Endothelial cell of umbilical vein (primary cell): ENCODE results near the gene MRPL27. TPM values are rescaled to one million over a fixed set of nuclear protein-coding genes. Genes with fewer than 3 reads are reported as not detected.
A peak's percentile ranks its signal among the peaks of the same experiment; 100 is the strongest.

Source experiments
- BruUV-seq: library from RNA; stranded (reverse); fragments of 400-500 nt; replicated peaks from 2 replicates; lab custom pipeline; 2021; lab: Mats Ljungman, UMichigan
- CTCF ChIA-PET: fragments of 300-600, 350-600 bp; sonication (Branson Sonifier 250); formaldehyde crosslinking; loops from one replicate; lab custom pipeline; 2021; ENCODE audit warnings: antibody characterized with exemption, inconsistent platforms; lab: Charles Lee
- POLR2A ChIA-PET: fragments of 300-600, 350-600 bp; sonication (Branson Sonifier 250); formaldehyde crosslinking; loops from one replicate; lab custom pipeline; 2021; ENCODE audit warnings: antibody characterized with exemption, inconsistent platforms; lab: Charles Lee
- DNase-seq: peaks from one replicate; pipeline ENCODE4 v3.0.0-alpha.2; 2011; ENCODE audit warnings: low read depth, low spot score
- FAIRE-seq: peaks from 2 replicates; lab custom pipeline; 2011; peaks lifted over from hg19 to GRCh38; lab: Jason Lieb, UNC
- H2AFZ ChIP-seq: 2 replicates; pipeline ENCODE4 v1.6.0; 2012; ENCODE audit warnings: low read depth, low read length, control low read depth, inconsistent platforms
- H3K27ac ChIP-seq: 2 replicates; pipeline ENCODE4 v1.5.1; 2011; ENCODE audit warnings: low read depth, mild to moderate bottlenecking, control low read depth, low read length, moderate library complexity; ENCODE audit not compliant: insufficient read depth
- H3K27me3 ChIP-seq, 2 experiments: 2 replicates each; pipeline versions ENCODE4 v1.6.0 to v1.6.1; 2011; ENCODE audit warnings: low read length in 2 of 2, mixed read lengths in 1 of 2; ENCODE audit not compliant: control insufficient read depth in 2 of 2, insufficient read depth in 2 of 2
- H3K36me3 ChIP-seq, 2 experiments: 2 replicates in 1 of 2; 3 replicates in 1 of 2; pipeline ENCODE4 v1.5.1; 2011; ENCODE audit warnings: low read length in 2 of 2, mild to moderate bottlenecking in 1 of 2, moderate library complexity in 1 of 2; ENCODE audit not compliant: control insufficient read depth in 2 of 2, insufficient read depth in 2 of 2; ENCODE audit errors: extremely low read depth in 1 of 2
- H3K4me1 ChIP-seq: 3 replicates; pipeline ENCODE4 v1.5.1; 2011; ENCODE audit warnings: mild to moderate bottlenecking, low read length; ENCODE audit not compliant: control insufficient read depth, insufficient read depth; ENCODE audit errors: extremely low read depth
- H3K4me2 ChIP-seq: 2 replicates; pipeline ENCODE4 v1.6.1; 2011; ENCODE audit warnings: low read length, control low read depth, mixed read lengths; ENCODE audit not compliant: insufficient read depth
- H3K4me3 ChIP-seq, 3 experiments: fragments of 200-600 bp in 1 of 3; sonication (generic), shearing (Covaris generic) in 1 of 3; replicated peaks in 1 of 3; 2 replicates each; pipeline ENCODE4 v1.5.1; 2011 to 2016; ENCODE audit warnings: control low read depth in 3 of 3, low read length in 3 of 3, mild to moderate bottlenecking in 2 of 3, inconsistent platforms in 1 of 3, low read depth in 1 of 3, moderate library complexity in 1 of 3; ENCODE audit not compliant: insufficient read depth in 1 of 3
- H3K79me2 ChIP-seq: 2 replicates; pipeline ENCODE4 v1.6.0; 2012; ENCODE audit warnings: low read length, inconsistent platforms; ENCODE audit not compliant: control insufficient read depth, insufficient read depth
- H3K9ac ChIP-seq: replicated peaks from 2 replicates; pipeline ENCODE3; 2011; ENCODE audit warnings: low read length, control low read depth; ENCODE audit not compliant: insufficient read depth; ENCODE audit errors: extremely low read depth
- H3K9me1 ChIP-seq: replicated peaks from 3 replicates; pipeline ENCODE4 v1.6.0; 2011; ENCODE audit warnings: mild to moderate bottlenecking, low read length; ENCODE audit not compliant: control insufficient read depth, insufficient read depth; ENCODE audit errors: extremely low read depth
- H3K9me3 ChIP-seq: replicated peaks from 2 replicates; pipeline ENCODE4 v1.5.1; 2012; ENCODE audit warnings: low read length, inconsistent platforms; ENCODE audit not compliant: control insufficient read depth, insufficient read depth
- H4K20me1 ChIP-seq: replicated peaks from 2 replicates; pipeline ENCODE3; 2011; ENCODE audit warnings: mild to moderate bottlenecking, low read length; ENCODE audit not compliant: control insufficient read depth, insufficient read depth; ENCODE audit errors: extremely low read depth
- EZH2 ChIP-seq: IDR thresholded peaks from 2 replicates; pipeline ENCODE4 v1.6.1; 2012; ENCODE audit warnings: borderline replicate concordance, low read depth, mild to moderate bottlenecking, moderate library complexity, low read length, inconsistent platforms; ENCODE audit not compliant: severe bottlenecking
- FOS ChIP-seq: IDR thresholded peaks from 2 replicates; pipeline ENCODE4 v1.6.1; 2011; ENCODE audit warnings: mild to moderate bottlenecking, low read length, moderate library complexity, borderline replicate concordance; ENCODE audit not compliant: insufficient read depth
- GATA2 ChIP-seq: IDR thresholded peaks from 2 replicates; pipeline ENCODE4 v1.7.0; 2011; ENCODE audit warnings: low read depth, mild to moderate bottlenecking, moderate library complexity, mixed read lengths, low read length; ENCODE audit not compliant: insufficient read length, insufficient read depth
- JUN ChIP-seq: IDR thresholded peaks from 2 replicates; pipeline ENCODE4 v1.6.1; 2011; ENCODE audit warnings: borderline replicate concordance, low read depth; ENCODE audit not compliant: insufficient read length, insufficient read depth
- MYC ChIP-seq: IDR thresholded peaks from one replicate; pipeline ENCODE4 v1.6.1; 2011; ENCODE audit warnings: mild to moderate bottlenecking, low read depth, low read length
- POLR2A ChIP-seq: IDR thresholded peaks from 2 replicates; pipeline ENCODE4 v1.6.1; 2012; ENCODE audit warnings: low read depth, mild to moderate bottlenecking, control low read depth, low read length
- POLR2AphosphoS5 ChIP-seq: IDR thresholded peaks from 2 replicates; pipeline ENCODE4 v1.6.1; 2012; ENCODE audit warnings: low read depth, mild to moderate bottlenecking, control low read depth, low read length, moderate library complexity; ENCODE audit not compliant: insufficient read depth
- dilution Hi-C: fragments of 300-500 bp; cut with MboI; formaldehyde crosslinking; loops from one replicate; pipeline ENCODE4 v1.15.0; 2019; ENCODE audit warnings: low sequenced_read_pairs; ENCODE audit not compliant: extremely low pct_ligation_motif_present
- intact Hi-C: fragments of 100-400 bp; cut with micrococcal nuclease; formaldehyde crosslinking; loops from one replicate; pipeline ENCODE4 v1.10.0; 2022
- polyA plus RNA-seq, 4 experiments: library from polyadenylated mRNA; depleted of rRNA in 3 of 4; stranded (reverse) in 3 of 4; unstranded in 1 of 4; fragments of >200 nt; gene quantifications; 2 replicates each; pipeline versions ENCODE4 v1.2.1 to v1.2.3, GENCODE V29; 2011 to 2012; ENCODE audit warnings: missing spikeins in 1 of 4
- total RNA-seq: library from RNA; stranded (reverse); gene quantifications from 2 replicates; pipeline ENCODE4 v1.2.3, GENCODE V29; 2021
- TF ChIP-seq, protein P1 (sequence below): IDR thresholded peaks from 2 replicates; pipeline ENCODE4 v1.6.1; 2011; ENCODE audit not compliant: insufficient read depth, insufficient read length
- TF ChIP-seq, protein P2 (sequence below), 2 donors: IDR thresholded peaks; 1 replicate in 1 of 2; 2 replicates in 1 of 2; pipeline ENCODE4 v1.5.1; 2011; ENCODE audit warnings: low read length in 2 of 2, mild to moderate bottlenecking in 2 of 2, moderate library complexity in 2 of 2, control low read depth in 1 of 2, inconsistent platforms in 1 of 2, low read depth in 1 of 2; ENCODE audit not compliant: insufficient read depth in 1 of 2; ENCODE audit errors: extremely low read depth in 1 of 2

MRPL27 gene
- total and polyA plus RNA-seq, 2 donors (not counting 3 experiments of a cell fraction or from before 2014, with no cell fraction given), result 76.2 to 158 TPM

DNA sequence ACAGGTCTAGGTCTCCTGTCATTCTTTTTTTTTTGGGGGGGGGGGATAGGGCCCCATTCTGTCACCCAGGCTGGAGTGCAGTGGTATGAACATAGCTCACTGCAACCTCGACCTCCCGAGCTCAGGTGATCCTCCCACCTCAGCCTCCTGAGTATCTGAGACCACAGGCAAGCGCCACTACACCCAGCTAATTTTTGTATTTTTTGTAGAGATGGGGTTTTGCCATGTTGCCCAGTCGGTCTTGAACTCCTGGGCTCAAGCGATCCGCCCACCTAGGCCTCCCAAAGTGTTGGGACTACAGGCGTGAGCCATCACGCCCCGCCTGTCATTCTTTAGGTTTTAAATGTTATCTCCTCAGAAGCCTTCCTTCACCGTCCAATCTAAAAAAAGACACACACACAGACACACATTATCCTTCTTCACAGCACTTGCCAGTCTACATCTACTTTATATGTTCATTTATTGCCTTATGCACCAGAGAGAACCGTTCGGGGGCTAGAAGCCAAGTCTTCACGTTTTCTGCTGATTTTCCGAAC is 694 bp downstream of the MRPL27 start:
- H3K79me2 ChIP-seq, result peaks cover 17% of the 10 kb centered on the region
- no peaks in the 10 kb centered on the region for H3K27me3 ChIP-seq
- H3K4me2 ChIP-seq, result peak overlapping the region; percentile 85
- H3K4me3 ChIP-seq, result peak overlapping the region; percentile 80 to 100 (median 91)
- H3K9ac ChIP-seq, result peak overlapping the region; percentile 87
- TF ChIP-seq FOS (no peak), GATA2 (no peak), EZH2 (no peak), JUN (no peak), POLR2A (no peak), MYC (no peak), POLR2AphosphoS5 (no peak)
- TF ChIP-seq, protein P1, sequence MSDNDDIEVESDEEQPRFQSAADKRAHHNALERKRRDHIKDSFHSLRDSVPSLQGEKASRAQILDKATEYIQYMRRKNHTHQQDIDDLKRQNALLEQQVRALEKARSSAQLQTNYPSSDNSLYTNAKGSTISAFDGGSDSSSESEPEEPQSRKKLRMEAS, result no peak
- TF ChIP-seq, protein P2, sequence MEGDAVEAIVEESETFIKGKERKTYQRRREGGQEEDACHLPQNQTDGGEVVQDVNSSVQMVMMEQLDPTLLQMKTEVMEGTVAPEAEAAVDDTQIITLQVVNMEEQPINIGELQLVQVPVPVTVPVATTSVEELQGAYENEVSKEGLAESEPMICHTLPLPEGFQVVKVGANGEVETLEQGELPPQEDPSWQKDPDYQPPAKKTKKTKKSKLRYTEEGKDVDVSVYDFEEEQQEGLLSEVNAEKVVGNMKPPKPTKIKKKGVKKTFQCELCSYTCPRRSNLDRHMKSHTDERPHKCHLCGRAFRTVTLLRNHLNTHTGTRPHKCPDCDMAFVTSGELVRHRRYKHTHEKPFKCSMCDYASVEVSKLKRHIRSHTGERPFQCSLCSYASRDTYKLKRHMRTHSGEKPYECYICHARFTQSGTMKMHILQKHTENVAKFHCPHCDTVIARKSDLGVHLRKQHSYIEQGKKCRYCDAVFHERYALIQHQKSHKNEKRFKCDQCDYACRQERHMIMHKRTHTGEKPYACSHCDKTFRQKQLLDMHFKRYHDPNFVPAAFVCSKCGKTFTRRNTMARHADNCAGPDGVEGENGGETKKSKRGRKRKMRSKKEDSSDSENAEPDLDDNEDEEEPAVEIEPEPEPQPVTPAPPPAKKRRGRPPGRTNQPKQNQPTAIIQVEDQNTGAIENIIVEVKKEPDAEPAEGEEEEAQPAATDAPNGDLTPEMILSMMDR (IDR thresholded peaks at IDR 0.05; ENCODE audit: extremely low read depth in 1 of 2, insufficient read depth in 1 of 2, low read depth in 1 of 2, low read length in 2 of 2), result no peak
- ChIA-PET POLR2A (no interaction called here), CTCF (interaction anchor here (1.0 kb wide), 1 partner anchor 10 kb away, joined by 3 read pairs; no protein-coding TSS in a partner anchor)
- DNase-seq (no peak), FAIRE-seq (no peak)
- no peaks in the 10 kb centered on the region for H3K9me1 ChIP-seq
- dilution Hi-C loops (no loop called here), intact Hi-C loops (loop anchor here (1.0 kb wide), 1 partner anchor 10 kb away; no protein-coding TSS in a partner anchor)
- peak overlapping the region; percentile 89 for H3K27ac ChIP-seq
- peak overlapping the region; percentile 87 for H2AFZ ChIP-seq
- H3K9me3 ChIP-seq, result no peaks in the 10 kb centered on the region
- no peaks in the 10 kb centered on the region for H4K20me1 ChIP-seq
- H3K4me1 ChIP-seq, result peaks cover 15% of the 10 kb centered on the region
- no TSS peak for BruUV-seq
- peaks cover 3 to 18% of the 10 kb centered on the region in 2 experiments for H3K36me3 ChIP-seq
